A549 (cell line): ENCODE measurements around the gene TMEM126A. TPM values are rescaled to one million over a fixed set of nuclear protein-coding genes. Genes with fewer than 3 reads are reported as not detected.

Experiments
- BHLHE40 ChIP-seq: IDR thresholded peaks from 2 replicates; pipeline ENCODE4 v1.6.1; 2012; ENCODE audit warnings: low read depth, low read length, inconsistent platforms
- CBX8 ChIP-seq: fragments of 200-600 bp; sonication (generic); IDR thresholded peaks from 2 replicates; pipeline ENCODE4 v1.6.1; 2016
- CHD2 ChIP-seq: fragments of 150-350 bp; IDR thresholded peaks from 2 replicates; pipeline ENCODE4 v1.6.1; 2014; ENCODE audit warnings: low read length; ENCODE audit not compliant: partially characterized antibody
- CTCF ChIP-seq: fragments of >200 bp; sonication (Bioruptor Twin); formaldehyde crosslinking; IDR thresholded peaks from 3 replicates; pipeline ENCODE4 v1.5.1; 2016
- EHF ChIP-seq: fragments of 250-450 bp; sonication (Bioruptor Pico); IDR thresholded peaks from 2 replicates; pipeline ENCODE4 v1.5.0; 2020; ENCODE audit warnings: mild to moderate bottlenecking
- ELK1 ChIP-seq: fragments of 150-350 bp; IDR thresholded peaks from 2 replicates; pipeline ENCODE4 v1.6.1; 2014; ENCODE audit warnings: low read depth, mild to moderate bottlenecking, low read length
- ESRRA ChIP-seq: fragments of 150-350 bp; IDR thresholded peaks from 2 replicates; pipeline ENCODE4 v1.6.1; 2014; ENCODE audit warnings: mild to moderate bottlenecking, low read length, borderline replicate concordance
- GATA3 ChIP-seq: IDR thresholded peaks from 2 replicates; pipeline ENCODE4 v1.6.1; 2012; ENCODE audit warnings: borderline replicate concordance
- HDAC2 ChIP-seq: fragments of 200-600 bp; sonication (generic); IDR thresholded peaks from 2 replicates; pipeline ENCODE4 v1.6.1; 2016
- JUN ChIP-seq, 2 experiments: fragments of >200 bp; sonication (Bioruptor Twin); formaldehyde crosslinking; IDR thresholded peaks; 2 replicates in 1 of 2; 3 replicates in 1 of 2; pipeline ENCODE4 v1.6.1; 2016 to 2017
- NFE2L2 ChIP-seq: fragments of 150-350 bp; conservative IDR thresholded peaks from 2 replicates; pipeline ENCODE4 v1.6.1; 2014; ENCODE audit warnings: low read length
- NR3C1 ChIP-seq: fragments of >200 bp; sonication (Bioruptor Twin); formaldehyde crosslinking; IDR thresholded peaks from 3 replicates; pipeline ENCODE4 v1.6.1; 2017
- PHF8 ChIP-seq: fragments of 200-600 bp; sonication (generic); IDR thresholded peaks from 2 replicates; pipeline ENCODE4 v1.6.1; 2016; ENCODE audit warnings: low read depth, mild to moderate bottlenecking, antibody characterized with exemption, moderate library complexity, borderline replicate concordance
- POLR2A ChIP-seq: IDR thresholded peaks from 2 replicates; pipeline ENCODE4 v1.6.1; 2012; ENCODE audit warnings: mild to moderate bottlenecking, low read length
- POLR2AphosphoS2 ChIP-seq: conservative IDR thresholded peaks from 2 replicates; pipeline ENCODE4 v1.6.1; 2012; ENCODE audit warnings: low read length, improper control_type of control experiment, inconsistent platforms
- RAD21 ChIP-seq, 2 experiments: fragments of >200 bp in 1 of 2; sonication (Bioruptor Twin) in 1 of 2; formaldehyde crosslinking in 1 of 2; IDR thresholded peaks in 1 of 2; conservative IDR thresholded peaks in 1 of 2; 2 replicates in 1 of 2; 3 replicates in 1 of 2; pipeline ENCODE4 v1.6.1; 2012 to 2018; ENCODE audit warnings: inconsistent platforms in 1 of 2
- RCOR1 ChIP-seq: fragments of 150-350 bp; IDR thresholded peaks from 2 replicates; pipeline ENCODE4 v1.6.1; 2014; ENCODE audit warnings: antibody characterized with exemption, low read length, low read depth
- TP53 ChIP-seq: fragments of 250-450 bp; sonication (Bioruptor Pico); IDR thresholded peaks from 2 replicates; pipeline ENCODE4 v1.5.0; 2021; ENCODE audit warnings: mild to moderate bottlenecking, moderate library complexity
- ZSCAN20 ChIP-seq: fragments of 250-450 bp; sonication (Bioruptor Pico); IDR thresholded peaks from 2 replicates; pipeline ENCODE4 v1.8.0; 2022; ENCODE audit warnings: mild to moderate bottlenecking, moderate library complexity
- polyA plus RNA-seq, 4 experiments: library from polyadenylated mRNA; depleted of rRNA in 3 of 4; stranded (reverse); fragments of >200 nt; fragmentation: RNase III in 1 of 4; extraction: RNeasy Plus Mini Kit Qiagen cat#74134 plus additional on column Dnase treatment in 1 of 4; gene quantifications; 2 replicates in 3 of 4; 3 replicates in 1 of 4; pipeline ENCODE4 v1.2.3, GENCODE V29; 2011 to 2017
- TF ChIP-seq, protein P1 (sequence below): fragments of >200 bp; sonication (Bioruptor Twin); formaldehyde crosslinking; IDR thresholded peaks from 2 replicates; pipeline ENCODE4 v1.6.1; 2016
- TF ChIP-seq, protein P2 (sequence below): IDR thresholded peaks from 2 replicates; pipeline ENCODE4 v1.6.1; 2012
- TF ChIP-seq, protein P3 (sequence below): IDR thresholded peaks from 2 replicates; pipeline ENCODE4 v1.6.1; 2012; ENCODE audit warnings: low read depth, borderline replicate concordance
- TF ChIP-seq, protein P4 (sequence below): fragments of 200-600 bp; sonication (generic); IDR thresholded peaks from 2 replicates; pipeline ENCODE4 v1.6.1; 2016; ENCODE audit warnings: antibody characterized with exemption, mild to moderate bottlenecking, moderate library complexity
- TF ChIP-seq, protein P5 (sequence below): fragments of >200 bp; sonication (Bioruptor Twin); formaldehyde crosslinking; IDR thresholded peaks from 3 replicates; pipeline ENCODE4 v1.6.1; 2016

TMEM126A gene
- polyA plus RNA-seq, 2 of the 4 experiments (the other 2 are of a cell fraction): 74.9 to 123 TPM

- TF ChIP-seq, protein P1, sequence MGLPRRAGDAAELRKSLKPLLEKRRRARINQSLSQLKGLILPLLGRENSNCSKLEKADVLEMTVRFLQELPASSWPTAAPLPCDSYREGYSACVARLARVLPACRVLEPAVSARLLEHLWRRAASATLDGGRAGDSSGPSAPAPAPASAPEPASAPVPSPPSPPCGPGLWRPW: no peak
- TF ChIP-seq, protein P2, sequence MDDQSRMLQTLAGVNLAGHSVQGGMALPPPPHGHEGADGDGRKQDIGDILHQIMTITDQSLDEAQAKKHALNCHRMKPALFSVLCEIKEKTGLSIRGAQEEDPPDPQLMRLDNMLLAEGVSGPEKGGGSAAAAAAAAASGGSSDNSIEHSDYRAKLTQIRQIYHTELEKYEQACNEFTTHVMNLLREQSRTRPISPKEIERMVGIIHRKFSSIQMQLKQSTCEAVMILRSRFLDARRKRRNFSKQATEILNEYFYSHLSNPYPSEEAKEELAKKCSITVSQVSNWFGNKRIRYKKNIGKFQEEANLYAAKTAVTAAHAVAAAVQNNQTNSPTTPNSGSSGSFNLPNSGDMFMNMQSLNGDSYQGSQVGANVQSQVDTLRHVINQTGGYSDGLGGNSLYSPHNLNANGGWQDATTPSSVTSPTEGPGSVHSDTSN: peak; percentile 64
- TF ChIP-seq CTCF (no peak), GATA3 (no peak), ELK1 (no peak), RAD21 (conservative IDR thresholded peaks at IDR 0.05 in 1 of 2, IDR thresholded peaks at IDR 0.05 in 1 of 2) (no peak), RCOR1 (no peak), JUN (IDR thresholded peaks at IDR 0.05) (peak in 1 of 2 experiments; percentile 72; a peak in 3 of 5 replicates), POLR2AphosphoS2 (no peak), EHF (no peak), BHLHE40 (no peak), CHD2 (no peak), POLR2A (peak; percentile 87), NFE2L2 (no peak), TP53 (no peak), ZSCAN20 (CRISPR knock-in tag) (no peak), CBX8 (no peak), ESRRA (no peak), PHF8 (peak; percentile 64; the same call in 1 of the 2 replicates), HDAC2 (no peak), NR3C1 (no peak)
- TF ChIP-seq, protein P3, sequence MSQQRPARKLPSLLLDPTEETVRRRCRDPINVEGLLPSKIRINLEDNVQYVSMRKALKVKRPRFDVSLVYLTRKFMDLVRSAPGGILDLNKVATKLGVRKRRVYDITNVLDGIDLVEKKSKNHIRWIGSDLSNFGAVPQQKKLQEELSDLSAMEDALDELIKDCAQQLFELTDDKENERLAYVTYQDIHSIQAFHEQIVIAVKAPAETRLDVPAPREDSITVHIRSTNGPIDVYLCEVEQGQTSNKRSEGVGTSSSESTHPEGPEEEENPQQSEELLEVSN: 0 out of 2 replicates have a peak, but pooled peaks have one; percentile 30
- TF ChIP-seq, protein P4, sequence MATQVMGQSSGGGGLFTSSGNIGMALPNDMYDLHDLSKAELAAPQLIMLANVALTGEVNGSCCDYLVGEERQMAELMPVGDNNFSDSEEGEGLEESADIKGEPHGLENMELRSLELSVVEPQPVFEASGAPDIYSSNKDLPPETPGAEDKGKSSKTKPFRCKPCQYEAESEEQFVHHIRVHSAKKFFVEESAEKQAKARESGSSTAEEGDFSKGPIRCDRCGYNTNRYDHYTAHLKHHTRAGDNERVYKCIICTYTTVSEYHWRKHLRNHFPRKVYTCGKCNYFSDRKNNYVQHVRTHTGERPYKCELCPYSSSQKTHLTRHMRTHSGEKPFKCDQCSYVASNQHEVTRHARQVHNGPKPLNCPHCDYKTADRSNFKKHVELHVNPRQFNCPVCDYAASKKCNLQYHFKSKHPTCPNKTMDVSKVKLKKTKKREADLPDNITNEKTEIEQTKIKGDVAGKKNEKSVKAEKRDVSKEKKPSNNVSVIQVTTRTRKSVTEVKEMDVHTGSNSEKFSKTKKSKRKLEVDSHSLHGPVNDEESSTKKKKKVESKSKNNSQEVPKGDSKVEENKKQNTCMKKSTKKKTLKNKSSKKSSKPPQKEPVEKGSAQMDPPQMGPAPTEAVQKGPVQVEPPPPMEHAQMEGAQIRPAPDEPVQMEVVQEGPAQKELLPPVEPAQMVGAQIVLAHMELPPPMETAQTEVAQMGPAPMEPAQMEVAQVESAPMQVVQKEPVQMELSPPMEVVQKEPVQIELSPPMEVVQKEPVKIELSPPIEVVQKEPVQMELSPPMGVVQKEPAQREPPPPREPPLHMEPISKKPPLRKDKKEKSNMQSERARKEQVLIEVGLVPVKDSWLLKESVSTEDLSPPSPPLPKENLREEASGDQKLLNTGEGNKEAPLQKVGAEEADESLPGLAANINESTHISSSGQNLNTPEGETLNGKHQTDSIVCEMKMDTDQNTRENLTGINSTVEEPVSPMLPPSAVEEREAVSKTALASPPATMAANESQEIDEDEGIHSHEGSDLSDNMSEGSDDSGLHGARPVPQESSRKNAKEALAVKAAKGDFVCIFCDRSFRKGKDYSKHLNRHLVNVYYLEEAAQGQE: no peak
- TF ChIP-seq, protein P5, sequence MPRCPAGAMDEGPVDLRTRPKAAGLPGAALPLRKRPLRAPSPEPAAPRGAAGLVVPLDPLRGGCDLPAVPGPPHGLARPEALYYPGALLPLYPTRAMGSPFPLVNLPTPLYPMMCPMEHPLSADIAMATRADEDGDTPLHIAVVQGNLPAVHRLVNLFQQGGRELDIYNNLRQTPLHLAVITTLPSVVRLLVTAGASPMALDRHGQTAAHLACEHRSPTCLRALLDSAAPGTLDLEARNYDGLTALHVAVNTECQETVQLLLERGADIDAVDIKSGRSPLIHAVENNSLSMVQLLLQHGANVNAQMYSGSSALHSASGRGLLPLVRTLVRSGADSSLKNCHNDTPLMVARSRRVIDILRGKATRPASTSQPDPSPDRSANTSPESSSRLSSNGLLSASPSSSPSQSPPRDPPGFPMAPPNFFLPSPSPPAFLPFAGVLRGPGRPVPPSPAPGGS: peak; percentile 81; the same call in 2 of the 3 replicates
These were observed 19.6 kb upstream of the TMEM126A start, which contains the start of gene TMEM126B (continued) for GRCh38 chr11:85627998-85628770.
